ENCODE measurements around the gene LRCH1.

Gene LRCH1

DNA sequence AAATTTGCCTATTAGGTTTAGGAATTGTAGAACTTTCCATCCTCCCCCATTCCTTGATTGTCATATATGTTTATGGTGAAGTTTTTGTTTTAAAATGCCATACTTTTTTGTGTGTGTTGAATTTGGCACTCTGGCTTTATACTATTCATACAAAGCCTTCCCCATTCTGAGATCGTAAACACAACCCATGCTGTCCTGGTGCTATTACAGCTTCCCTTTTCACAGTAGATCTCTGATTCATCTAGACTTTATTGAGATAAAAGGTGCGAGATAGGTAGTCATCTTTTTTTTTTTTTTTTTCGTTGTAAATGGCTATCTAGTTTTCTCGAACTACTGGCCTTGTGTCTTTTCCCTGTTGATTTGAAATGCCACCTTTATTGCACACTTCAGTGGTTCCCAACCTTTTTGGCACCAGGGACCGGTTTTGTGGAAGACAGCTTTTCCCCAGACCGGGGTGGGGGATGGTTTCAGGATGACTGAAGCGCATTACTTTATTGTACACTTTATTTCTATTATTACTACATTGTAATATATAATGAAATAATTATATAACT lies 94.6 kb downstream of the LRCH1 start:
- no peak for TF ChIP-seq CTCF (IDR thresholded peaks at IDR 0.05)

DNA sequence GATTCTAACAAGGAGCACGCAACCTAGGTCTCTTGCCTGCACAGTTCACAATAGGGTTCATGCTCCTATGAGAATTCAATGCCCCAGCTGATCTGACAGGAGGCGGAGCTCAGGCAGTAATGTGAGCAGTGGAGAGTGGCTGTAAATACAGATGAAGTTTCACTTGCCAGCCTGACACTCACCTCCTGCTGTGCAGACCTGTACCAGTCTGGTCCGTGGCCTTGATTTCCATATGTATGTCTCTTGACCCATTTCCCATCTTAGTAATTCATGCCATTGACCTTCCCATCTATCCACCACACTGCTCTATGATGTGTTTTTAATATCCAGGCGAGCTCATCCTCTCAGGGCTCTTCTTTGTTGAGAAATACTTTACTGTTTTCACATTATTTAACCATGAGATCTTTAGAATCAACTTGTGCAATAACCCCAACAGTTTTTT lies 95.2 kb downstream of the LRCH1 start:
- TF ChIP-seq CTCF (IDR thresholded peaks at IDR 0.05): no peak

GRCh38 chr13:46649816-46650215 lies 96.8 kb downstream of the LRCH1 start:
- TF ChIP-seq CTCF (IDR thresholded peaks at IDR 0.05): no peak

- TF ChIP-seq CTCF (IDR thresholded peaks at IDR 0.05): no peak
Observed at GRCh38 chr13:46654951-46655350, 102.0 kb downstream of the LRCH1 start.

- TF ChIP-seq CTCF (IDR thresholded peaks at IDR 0.05): no peak
Observed at GRCh38 chr13:46655377-46656180, 102.6 kb downstream of the LRCH1 start.

GRCh38 chr13:46656786-46657185 lies 103.8 kb downstream of the LRCH1 start:
- no peak for TF ChIP-seq CTCF (IDR thresholded peaks at IDR 0.05)

DNA sequence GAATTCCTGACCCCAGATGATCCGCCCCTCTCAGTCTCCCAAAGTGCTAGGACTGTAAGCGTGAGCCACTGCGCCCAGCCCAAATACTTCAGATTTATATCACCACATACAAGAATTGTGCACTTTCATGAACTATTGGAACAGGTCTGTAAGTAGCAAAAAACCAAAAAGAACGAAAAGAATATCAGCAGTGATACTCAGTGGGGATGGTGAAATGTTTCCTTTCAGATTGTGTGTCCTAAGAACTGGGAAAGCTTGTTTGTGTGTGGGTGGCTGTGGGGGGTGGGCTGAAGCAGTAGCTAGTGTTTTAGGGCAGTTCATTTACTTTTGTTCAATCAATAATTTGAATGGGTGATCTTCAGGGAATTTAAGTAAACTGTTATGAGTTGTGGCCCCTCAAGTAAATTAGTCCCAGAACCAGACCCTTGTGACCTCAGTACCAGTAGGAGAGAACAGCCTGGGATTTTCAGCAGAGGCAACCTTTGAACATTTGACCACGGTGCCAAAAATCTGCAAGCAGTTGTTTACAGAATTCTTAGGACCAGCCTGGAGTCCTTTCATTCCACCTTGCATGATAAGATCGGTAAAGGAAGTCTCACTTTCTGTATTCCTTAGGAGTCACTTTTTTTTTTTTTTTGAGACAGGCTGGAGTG lies 106.6 kb downstream of the LRCH1 start:
- no peak for TF ChIP-seq CTCF (IDR thresholded peaks at IDR 0.05)

Data from LNCAP (cell line).